ENCODE measurements around the gene CEMIP. TPM values are rescaled to one million over a fixed set of nuclear protein-coding genes. Genes with fewer than 3 reads are reported as not detected.

CEMIP gene
- total and polyA plus RNA-seq, 12 donors = 0.01 to 1.9 (median 0.23) TPM; not detected in 1

- H3K27me3 ChIP-seq = no peaks in the 10 kb centered on the region
- H3K4me1 ChIP-seq = peaks cover 0 to 3% (median 0%) of the 10 kb centered on the region in 9 donors
- ATAC-seq (no peak), DNase-seq (no peak)
- peaks cover 0 to 1% (median 0%) of the 10 kb centered on the region in 9 donors for H3K36me3 ChIP-seq
- no peak overlapping the region for H3K27ac ChIP-seq
- 85 to 86% methylated on average over 7 of the region's 7 CpGs for WGBS, 2 donors
- intact Hi-C loops (cut with DNase I) = no loop called here
- H3K9me3 ChIP-seq = no peaks in the 10 kb centered on the region
- H3K4me3 ChIP-seq = no peak overlapping the region
- TF ChIP-seq CTCF (IDR thresholded peaks at IDR 0.05) = no peak
These were observed 136.9 kb downstream of the CEMIP start for GRCh38 chr15:80916056-80916455.

- peaks cover 0 to 4% (median 0%) of the 10 kb centered on the region in 9 donors for H3K36me3 ChIP-seq
- no peaks in the 10 kb centered on the region for H3K27me3 ChIP-seq
- H3K4me3 ChIP-seq = no peak overlapping the region
- ATAC-seq (no peak), DNase-seq (no peak)
- H3K4me1 ChIP-seq = peaks cover 0 to 3% (median 0%) of the 10 kb centered on the region in 9 donors
- H3K9me3 ChIP-seq = no peaks in the 10 kb centered on the region
- intact Hi-C loops (cut with DNase I) = no loop called here
- TF ChIP-seq CTCF (IDR thresholded peaks at IDR 0.05) = no peak
- 91 to 96% methylated on average over 5 of the region's 5 CpGs for WGBS, 2 donors
- H3K27ac ChIP-seq = no peak overlapping the region
These were observed 139.1 kb downstream of the CEMIP start for GRCh38 chr15:80918196-80918783.

- 81 to 89% methylated on average over 5 of the region's 5 CpGs for WGBS, 2 donors
- Histone ChIP-seq H3K9me3 (no peaks in the 10 kb centered on the region), H3K36me3 (peaks cover 0 to 6% (median 0%) of the 10 kb centered on the region in 9 donors), H3K4me1 (peaks cover 0 to 3% (median 0%) of the 10 kb centered on the region in 9 donors), H3K27ac (no peak overlapping the region), H3K27me3 (no peaks in the 10 kb centered on the region), H3K4me3 (no peak overlapping the region)
- intact Hi-C loops (cut with DNase I) = no loop called here
- TF ChIP-seq CTCF (IDR thresholded peaks at IDR 0.05) = no peak
- DNase-seq = no peak
- no peak for ATAC-seq
These were observed 141.1 kb downstream of the CEMIP start for GRCh38 chr15:80920271-80920699.

- 83 to 85% methylated on average over 20 of the region's 20 CpGs for WGBS, 2 donors
- peaks cover 0 to 3% (median 0%) of the 10 kb centered on the region in 9 donors for H3K4me1 ChIP-seq
- no peaks in the 10 kb centered on the region for H3K9me3 ChIP-seq
- no peaks in the 10 kb centered on the region for H3K27me3 ChIP-seq
- no peak for DNase-seq
- no peak for TF ChIP-seq CTCF (IDR thresholded peaks at IDR 0.05)
- intact Hi-C loops (cut with DNase I) = no loop called here
- H3K4me3 ChIP-seq = no peak overlapping the region
- no peak overlapping the region for H3K27ac ChIP-seq
- peaks cover 0 to 6% (median 0%) of the 10 kb centered on the region in 9 donors for H3K36me3 ChIP-seq
- no peak for ATAC-seq
These were observed 142.7 kb downstream of the CEMIP start for GRCh38 chr15:80921736-80922410.

All from heart right ventricle (tissue), 16 donors.